Mononuclear cell (primary cell): ENCODE data around the gene FGD6. TPM values are rescaled to one million over a fixed set of nuclear protein-coding genes. Genes with fewer than 3 reads are reported as not detected.

Experiments
- H3K27me3 ChIP-seq: 2 replicates; pipeline ENCODE4 v1.6.0; 2011; ENCODE audit warnings: low read length, control low read depth; ENCODE audit not compliant: insufficient read depth
- H3K4me1 ChIP-seq: 2 replicates; pipeline ENCODE4 v1.5.1; 2011; ENCODE audit warnings: mild to moderate bottlenecking, low read length, control low read depth; ENCODE audit not compliant: insufficient read depth
- H3K4me3 ChIP-seq: 2 replicates; pipeline ENCODE4 v1.5.1; 2011; ENCODE audit warnings: mild to moderate bottlenecking, low read length, moderate library complexity
- H3K9me3 ChIP-seq: 2 replicates; pipeline ENCODE4 v1.5.1; 2011; ENCODE audit warnings: low read depth, mild to moderate bottlenecking, control low read depth, low read length
- total RNA-seq: library from RNA; depleted of rRNA; stranded (reverse); fragments of >200 nt; gene quantifications from one replicate; pipeline ENCODE4 v1.2.3, GENCODE V29; 2012

Gene FGD6
- total RNA-seq, 1 donor = 5.2 TPM

DNA sequence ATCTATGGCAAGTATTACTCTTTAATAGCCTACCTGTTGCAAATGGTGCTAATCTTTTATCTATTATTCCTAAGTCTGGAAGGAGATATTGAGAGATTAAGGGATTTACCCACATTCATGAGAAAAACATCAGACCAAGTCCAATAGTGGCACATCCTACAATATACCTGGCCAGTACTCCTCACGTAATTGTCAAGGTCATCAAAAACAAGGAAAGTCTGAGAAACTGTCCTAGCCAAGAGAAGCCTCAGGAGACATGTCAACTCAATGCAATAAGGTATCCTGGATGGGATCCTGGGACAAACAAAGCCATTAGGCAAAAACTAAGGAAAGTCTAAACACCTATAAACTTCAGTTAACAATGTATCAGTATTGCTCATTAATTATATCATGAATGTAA, 156.3 kb downstream of the FGD6 start:
- Histone ChIP-seq H3K4me1 (no peaks in the 10 kb centered on the region), H3K27me3 (no peaks in the 10 kb centered on the region), H3K9me3 (no peaks in the 10 kb centered on the region), H3K4me3 (no peak overlapping the region)

- Histone ChIP-seq H3K4me3 (no peak overlapping the region), H3K9me3 (no peaks in the 10 kb centered on the region), H3K4me1 (no peaks in the 10 kb centered on the region), H3K27me3 (no peaks in the 10 kb centered on the region)
Measured at GRCh38 chr12:95059984-95060383, 157.3 kb downstream of the FGD6 start.

- no peaks in the 10 kb centered on the region for H3K27me3 ChIP-seq
- no peaks in the 10 kb centered on the region for H3K9me3 ChIP-seq
- no peak overlapping the region for H3K4me3 ChIP-seq
- no peaks in the 10 kb centered on the region for H3K4me1 ChIP-seq
Measured at GRCh38 chr12:95057424-95057823, 159.8 kb downstream of the FGD6 start.

GRCh38 chr12:95055057-95055456, 162.2 kb downstream of the FGD6 start:
- Histone ChIP-seq H3K9me3 (no peaks in the 10 kb centered on the region), H3K27me3 (no peaks in the 10 kb centered on the region), H3K4me1 (no peaks in the 10 kb centered on the region), H3K4me3 (no peak overlapping the region)

GRCh38 chr12:95054206-95054605, 163.1 kb downstream of the FGD6 start:
- no peaks in the 10 kb centered on the region for H3K27me3 ChIP-seq
- no peak overlapping the region for H3K4me3 ChIP-seq
- no peaks in the 10 kb centered on the region for H3K9me3 ChIP-seq
- no peaks in the 10 kb centered on the region for H3K4me1 ChIP-seq

DNA sequence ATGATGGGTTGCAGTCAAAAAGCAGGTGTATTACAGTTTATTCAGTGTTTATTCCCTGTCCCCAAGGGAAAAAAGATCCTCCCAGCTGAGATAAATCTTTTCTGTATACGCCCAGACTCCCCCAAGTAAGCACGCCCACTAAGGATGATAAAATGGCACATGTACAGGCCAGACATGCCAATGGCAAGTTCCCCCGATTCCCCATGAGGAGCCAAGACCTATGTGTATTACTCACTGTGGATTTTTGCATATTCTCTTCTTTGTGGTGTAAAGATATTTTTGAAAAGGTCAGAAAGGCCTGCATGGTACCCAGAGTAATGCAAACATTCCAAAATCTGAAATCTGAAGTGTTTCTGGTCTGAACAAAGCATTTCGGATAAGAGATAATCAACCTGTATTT, 166.0 kb downstream of the FGD6 start:
- Histone ChIP-seq H3K9me3 (no peaks in the 10 kb centered on the region), H3K4me3 (no peak overlapping the region), H3K27me3 (no peaks in the 10 kb centered on the region), H3K4me1 (no peaks in the 10 kb centered on the region)

- Histone ChIP-seq H3K4me1 (no peaks in the 10 kb centered on the region), H3K9me3 (no peaks in the 10 kb centered on the region), H3K4me3 (no peak overlapping the region), H3K27me3 (no peaks in the 10 kb centered on the region)
Measured at GRCh38 chr12:95037906-95038305, 179.4 kb downstream of the FGD6 start.

- Histone ChIP-seq H3K4me1 (no peaks in the 10 kb centered on the region), H3K27me3 (no peaks in the 10 kb centered on the region), H3K9me3 (no peaks in the 10 kb centered on the region), H3K4me3 (no peak overlapping the region)
Measured at GRCh38 chr12:95034750-95035149, 182.5 kb downstream of the FGD6 start.

Other genes starting within 250 kb of the FGD6 start
- 85.2 TPM for gene NDUFA12, start 213.8 kb downstream of the FGD6 start, total RNA-seq
- 49.3 TPM for gene NR2C1, start 143.8 kb downstream of the FGD6 start, total RNA-seq
- 93.5 TPM for gene VEZT, start 340 bp upstream of the FGD6 start, total RNA-seq